Fibroblast of skin of right biceps (primary cell): ENCODE measurements around the gene SHQ1.
"Not testable (repeated sequence)": the region's sequence is repeated elsewhere in the genome, so short reads cannot be mapped to it uniquely, and the experiment has no call there.

Experiments used
- DNase-seq: peaks from one replicate; pipeline ENCODE4 v3.0.0-alpha.2; 2013

Gene SHQ1

DNA sequence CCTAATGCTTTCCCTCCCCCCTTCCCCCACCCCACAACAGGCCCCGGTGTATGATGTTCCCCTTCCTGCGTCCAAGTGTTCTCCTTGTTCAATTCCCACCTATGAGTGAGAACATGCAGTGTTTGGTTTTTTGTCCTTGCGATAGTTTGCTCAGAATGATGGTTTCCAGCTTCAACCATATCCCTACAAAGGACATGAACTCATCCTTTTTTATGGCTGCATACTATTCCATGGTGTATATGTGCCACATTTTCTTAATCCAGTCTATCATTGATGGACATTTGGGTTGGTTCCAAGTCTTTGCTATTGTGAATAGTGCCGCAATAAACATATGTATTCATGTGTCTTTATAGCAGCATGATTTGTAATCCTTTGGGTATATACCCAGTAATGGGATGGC, 137.8 kb downstream of the SHQ1 start:
- not testable (repeated sequence) for DNase-seq

DNA sequence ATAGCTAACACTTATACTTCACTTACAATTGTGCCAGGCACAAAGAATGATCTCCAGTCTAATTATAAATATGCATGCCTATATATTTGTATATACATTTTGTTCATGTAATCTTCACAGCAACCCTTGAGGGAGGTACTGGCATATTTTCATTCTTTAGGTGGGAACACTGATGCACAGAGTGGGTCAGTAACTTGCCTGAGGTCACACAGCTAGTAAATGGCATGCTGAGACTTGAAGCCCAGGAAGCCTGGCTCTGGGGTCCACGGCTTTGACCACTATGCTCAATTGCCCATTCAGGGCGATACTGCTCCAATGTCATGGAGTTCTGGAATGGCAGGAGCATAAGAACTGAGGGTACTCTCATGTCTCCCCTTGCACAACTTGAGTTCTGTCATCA, 139.8 kb downstream of the SHQ1 start:
- DNase-seq, result no peak

DNA sequence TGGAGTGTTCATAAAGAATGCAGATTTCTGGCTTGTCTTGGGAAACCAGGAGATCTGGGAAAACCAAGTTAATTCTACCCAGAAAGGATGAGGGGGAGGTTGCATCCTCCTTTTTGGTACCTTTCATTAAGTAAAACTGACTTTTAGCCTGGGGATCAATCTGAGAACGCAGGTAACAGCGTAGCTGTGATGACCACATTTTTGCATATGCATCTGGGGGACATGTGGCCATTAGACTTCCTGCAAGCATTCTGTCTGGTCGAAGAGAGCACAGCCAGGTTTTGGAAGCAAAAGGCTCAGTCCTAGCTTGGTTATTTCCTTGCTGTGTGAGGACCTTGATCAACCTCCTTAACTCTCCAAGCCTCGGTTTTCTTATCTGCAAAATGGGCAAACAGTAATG, 145.2 kb downstream of the SHQ1 start:
- no peak for DNase-seq

DNA sequence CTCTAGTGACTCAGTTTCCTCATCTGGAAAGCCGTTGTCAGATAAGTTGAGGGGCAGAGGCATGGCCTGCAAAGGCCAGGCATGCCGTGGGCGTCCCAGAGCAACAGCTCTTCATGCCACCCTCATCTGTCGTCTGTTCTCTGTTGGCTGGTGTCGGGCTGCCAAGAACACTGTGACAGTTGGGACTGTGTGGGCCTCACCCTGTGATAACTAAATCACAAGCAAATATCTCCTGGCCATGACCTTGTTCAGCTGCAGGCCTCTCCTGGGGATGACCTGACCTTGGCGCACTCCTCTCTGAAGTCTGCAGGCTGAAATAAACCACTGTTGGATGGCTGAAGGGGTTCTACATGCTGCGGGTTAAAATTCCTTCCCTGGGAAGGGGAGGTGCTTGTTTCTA, 145.9 kb downstream of the SHQ1 start:
- no peak for DNase-seq

DNA sequence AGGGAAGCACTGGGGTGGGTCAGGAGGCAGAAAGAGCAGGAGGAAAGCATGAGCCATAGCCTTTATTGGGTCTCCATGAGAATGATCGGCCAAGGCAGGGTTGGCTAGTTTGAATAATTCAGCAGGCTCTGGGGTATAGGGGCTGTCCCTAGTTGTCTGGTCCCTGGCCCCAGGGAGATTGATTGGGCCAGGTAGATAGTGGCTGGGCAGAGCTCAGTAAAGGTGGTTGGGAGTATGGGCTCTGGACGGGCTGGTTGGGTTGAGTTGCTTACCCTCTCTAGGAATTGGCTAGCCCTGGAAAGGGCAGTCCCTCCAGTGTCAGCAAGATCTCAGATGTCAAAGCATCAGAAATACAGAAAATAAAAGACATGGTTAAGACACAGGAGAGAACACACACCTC, 148.1 kb downstream of the SHQ1 start:
- DNase-seq, result no peak

DNA sequence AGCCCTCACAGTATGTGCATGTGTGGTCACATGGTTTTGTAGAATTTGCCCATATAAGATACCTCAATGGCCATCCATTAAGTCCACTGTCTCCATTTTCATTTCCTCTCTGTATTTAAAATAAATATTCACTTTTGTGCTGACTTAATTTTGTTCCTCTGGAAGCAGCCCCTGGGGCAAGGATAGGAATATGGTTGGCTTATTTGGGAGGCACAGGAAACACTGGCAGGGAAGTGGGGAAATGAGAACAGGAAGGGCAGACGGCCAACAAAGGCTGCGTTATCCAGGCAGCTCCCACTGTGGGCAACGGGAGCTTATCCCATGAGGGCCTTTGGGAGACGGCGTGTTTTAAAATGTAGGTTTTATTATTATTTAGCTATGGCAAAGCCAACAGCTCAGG, 148.6 kb downstream of the SHQ1 start:
- no peak for DNase-seq
